ENCODE data around the gene AP1B1.

Gene AP1B1

DNA sequence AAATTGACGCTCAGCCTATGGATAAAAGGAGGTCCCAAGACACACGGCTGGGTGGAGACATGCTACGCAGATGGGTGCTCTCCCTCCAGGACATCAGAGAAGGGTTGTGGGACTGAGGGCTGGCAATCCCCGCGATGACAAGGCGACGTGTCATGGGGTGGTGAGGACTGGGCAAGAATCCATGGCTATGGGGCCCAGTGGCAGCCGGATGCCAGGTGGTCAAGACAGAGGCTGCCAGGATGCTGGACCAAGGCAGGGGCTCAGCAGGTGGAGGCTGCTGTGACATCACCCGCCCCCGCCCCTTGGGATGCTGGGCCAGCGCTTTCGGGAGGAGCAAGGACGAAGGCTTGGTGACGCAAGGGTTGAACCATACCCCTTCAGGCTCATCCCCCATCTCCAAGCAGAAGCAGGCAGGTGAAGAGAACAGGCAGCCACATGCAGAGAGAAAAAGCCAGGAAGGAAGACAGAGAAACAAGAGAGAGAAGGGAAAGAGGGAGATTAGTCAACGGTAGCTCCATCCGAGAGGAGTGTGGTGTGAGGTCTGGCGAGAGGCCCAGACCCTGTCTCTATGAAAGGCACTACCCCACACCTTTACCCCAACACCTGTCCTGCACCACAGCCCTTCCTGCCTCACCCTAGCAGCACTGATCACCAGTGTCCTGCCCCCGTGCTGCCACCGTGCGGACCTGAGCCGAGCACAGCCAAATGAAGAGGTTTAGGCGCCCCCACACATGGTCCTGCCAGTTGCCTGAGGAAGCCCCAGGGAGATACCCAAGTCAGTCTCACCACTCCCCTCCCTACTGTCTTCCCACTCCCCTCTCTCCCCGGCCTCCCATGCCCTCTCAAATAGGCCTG is 48.8 kb downstream of the AP1B1 start:
- no peaks in the 10 kb centered on the region for H3K4me1 ChIP-seq
- H3K36me3 ChIP-seq (replicated peaks) = peaks cover 60% of the 10 kb centered on the region
- in situ Hi-C loops (cut with MboI; ENCODE audit: low sequenced_read_pairs) = no loop called here
- no peak for DNase-seq (ENCODE audit: low spot score in 2 of 2)
- H3K4me3 ChIP-seq = no peak overlapping the region
- no peaks in the 10 kb centered on the region for H3K9me3 ChIP-seq
- no peaks in the 10 kb centered on the region for H3K27me3 ChIP-seq (ENCODE audit: low read depth)

DNA sequence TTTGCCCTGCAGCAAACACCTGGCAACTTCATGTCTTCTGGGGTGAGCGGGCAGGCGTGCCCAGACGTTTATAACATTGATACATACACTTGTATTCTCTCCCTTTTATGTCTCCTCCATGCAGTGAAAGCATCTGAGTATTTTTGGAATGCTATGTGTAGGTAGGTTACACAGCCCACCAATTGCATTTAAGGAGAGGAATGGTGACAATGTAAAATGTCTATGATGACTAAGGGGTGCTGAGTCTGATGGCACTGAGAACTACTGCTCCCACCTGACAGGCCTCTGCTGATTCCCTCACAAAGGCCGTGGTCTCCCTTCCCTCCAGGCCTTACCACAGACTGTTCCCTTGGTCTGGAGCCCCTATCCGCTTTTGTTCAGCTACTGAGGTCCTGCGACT is 50.0 kb downstream of the AP1B1 start:
- in situ Hi-C loops (cut with MboI; ENCODE audit: low sequenced_read_pairs) = no loop called here
- no peak for DNase-seq (ENCODE audit: low spot score in 2 of 2)
- Histone ChIP-seq H3K4me3 (no peak overlapping the region), H3K36me3 (replicated peaks) (peaks cover 62% of the 10 kb centered on the region), H3K9me3 (no peaks in the 10 kb centered on the region), H3K27me3 (ENCODE audit: low read depth) (no peaks in the 10 kb centered on the region), H3K4me1 (no peaks in the 10 kb centered on the region)

DNA sequence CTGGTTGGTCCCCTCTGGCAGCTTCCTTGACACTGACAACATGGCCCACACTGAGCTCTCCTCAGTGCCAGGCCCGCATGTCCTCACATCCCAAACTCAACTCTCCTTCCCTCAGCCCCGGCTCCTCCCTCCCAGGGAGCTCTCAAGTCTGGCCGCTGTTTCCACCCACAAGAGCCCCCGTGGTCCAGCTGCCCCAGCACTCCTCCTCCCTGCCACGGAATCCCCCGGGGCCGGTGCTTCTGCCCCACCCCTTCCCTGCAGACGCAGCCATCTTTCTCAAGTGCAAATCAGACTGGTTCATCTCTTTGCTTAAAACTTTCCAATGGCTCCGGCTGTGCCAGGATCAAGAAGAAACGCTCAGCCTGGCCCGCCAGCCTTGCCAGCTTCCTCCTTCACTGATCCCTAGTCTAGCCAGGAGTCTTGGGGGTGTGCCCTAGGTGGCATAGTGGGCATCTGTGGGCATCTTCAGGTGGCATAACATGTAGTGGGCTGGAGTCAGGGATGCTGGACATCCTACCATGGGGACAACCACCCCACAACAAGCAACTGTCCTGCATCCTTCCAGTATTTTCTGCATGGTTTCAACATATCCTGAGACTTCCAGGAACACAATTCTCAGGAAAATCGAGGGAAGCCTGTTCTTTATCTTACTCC is 50.6 kb downstream of the AP1B1 start:
- no peaks in the 10 kb centered on the region for H3K9me3 ChIP-seq
- no peaks in the 10 kb centered on the region for H3K4me1 ChIP-seq
- no peak for DNase-seq (ENCODE audit: low spot score in 2 of 2)
- peaks cover 62% of the 10 kb centered on the region for H3K36me3 ChIP-seq (replicated peaks)
- no peaks in the 10 kb centered on the region for H3K27me3 ChIP-seq (ENCODE audit: low read depth)
- H3K4me3 ChIP-seq = no peak overlapping the region
- in situ Hi-C loops (cut with MboI; ENCODE audit: low sequenced_read_pairs) = no loop called here

DNA sequence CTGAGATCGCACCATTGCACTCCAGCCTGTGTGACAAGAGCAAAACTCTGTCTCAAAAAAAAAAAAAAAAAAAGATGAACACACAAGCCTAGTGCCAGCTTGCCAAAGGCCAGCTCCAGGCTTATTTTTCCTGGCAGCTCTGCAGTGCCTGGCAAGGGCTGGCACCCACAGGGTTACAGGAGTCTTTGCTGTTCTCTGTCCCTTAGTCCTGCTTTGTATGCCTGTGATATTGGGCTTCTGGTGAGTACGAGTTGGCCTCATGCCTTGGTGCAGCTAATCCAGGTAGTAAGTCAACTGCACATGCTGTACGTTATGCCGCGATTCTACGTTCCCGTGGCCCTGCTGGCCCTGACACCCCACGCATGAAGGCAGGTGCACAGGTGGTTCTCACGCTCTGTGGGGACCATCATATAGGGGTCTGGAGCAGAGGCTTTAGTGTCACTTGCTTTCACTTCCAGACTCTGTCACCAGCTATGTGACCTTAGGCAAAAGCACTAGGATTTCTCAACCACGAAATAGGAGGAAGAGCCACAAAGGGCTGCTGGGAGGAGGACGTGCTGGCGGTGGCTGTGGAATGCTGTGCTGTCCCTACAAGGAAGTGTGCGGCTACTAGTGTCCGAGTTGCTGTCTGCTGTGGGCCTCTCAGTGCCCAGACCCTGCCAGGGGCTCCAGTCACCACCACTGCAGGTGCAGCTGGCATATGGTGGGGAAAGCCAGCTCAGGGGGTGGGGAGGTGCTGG is 51.4 kb downstream of the AP1B1 start:
- Histone ChIP-seq H3K27me3 (ENCODE audit: low read depth) (no peaks in the 10 kb centered on the region), H3K36me3 (replicated peaks) (peaks cover 55% of the 10 kb centered on the region), H3K4me1 (no peaks in the 10 kb centered on the region), H3K9me3 (no peaks in the 10 kb centered on the region), H3K4me3 (no peak overlapping the region)
- in situ Hi-C loops (cut with MboI; ENCODE audit: low sequenced_read_pairs) = no loop called here
- no peak for DNase-seq (ENCODE audit: low spot score in 2 of 2)

- Histone ChIP-seq H3K4me1 (no peaks in the 10 kb centered on the region), H3K9me3 (no peaks in the 10 kb centered on the region), H3K36me3 (replicated peaks) (peaks cover 45% of the 10 kb centered on the region), H3K4me3 (no peak overlapping the region), H3K27me3 (ENCODE audit: low read depth) (no peaks in the 10 kb centered on the region)
- no peak for DNase-seq (ENCODE audit: low spot score in 2 of 2)
- in situ Hi-C loops (cut with MboI; ENCODE audit: low sequenced_read_pairs) = no loop called here
Observed at GRCh38 chr22:29335656-29336055, 52.7 kb downstream of the AP1B1 start.

DNA sequence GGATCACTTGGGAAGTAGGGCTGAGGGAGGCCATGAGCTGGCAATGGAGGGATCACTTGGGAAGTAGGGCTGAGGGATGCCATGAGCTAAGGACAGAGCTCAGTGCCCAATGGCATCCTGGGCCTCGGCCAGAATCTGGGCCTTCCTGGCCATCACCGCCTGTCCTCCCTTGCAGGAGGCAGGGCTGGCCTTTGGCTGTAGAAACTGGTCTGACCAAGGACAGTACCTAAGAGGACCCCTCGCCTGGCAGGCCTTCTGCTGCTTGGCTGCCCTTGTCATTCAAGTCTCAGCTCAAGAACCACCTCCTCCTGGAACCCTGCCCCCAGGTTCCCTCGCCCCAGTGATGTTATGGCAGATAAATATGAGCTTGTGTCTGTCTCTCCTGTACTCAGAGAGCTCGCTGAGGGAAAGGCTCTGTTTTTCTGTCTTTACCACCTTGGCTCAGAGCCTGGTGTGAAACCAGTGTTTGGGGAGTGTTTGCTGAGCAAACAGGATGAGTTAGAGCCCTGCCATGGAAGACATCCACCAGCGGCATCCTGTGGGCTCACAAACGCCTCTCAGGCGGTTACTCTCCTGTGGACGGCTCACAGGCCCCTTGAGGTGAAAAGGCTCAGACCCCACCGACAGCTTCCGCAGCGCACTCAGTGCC is 53.5 kb downstream of the AP1B1 start:
- no peak for DNase-seq (ENCODE audit: low spot score in 2 of 2)
- no peaks in the 10 kb centered on the region for H3K9me3 ChIP-seq
- H3K27me3 ChIP-seq (ENCODE audit: low read depth) = no peaks in the 10 kb centered on the region
- in situ Hi-C loops (cut with MboI; ENCODE audit: low sequenced_read_pairs) = no loop called here
- no peaks in the 10 kb centered on the region for H3K4me1 ChIP-seq
- H3K36me3 ChIP-seq (replicated peaks) = peaks cover 41% of the 10 kb centered on the region
- H3K4me3 ChIP-seq = no peak overlapping the region

DNA sequence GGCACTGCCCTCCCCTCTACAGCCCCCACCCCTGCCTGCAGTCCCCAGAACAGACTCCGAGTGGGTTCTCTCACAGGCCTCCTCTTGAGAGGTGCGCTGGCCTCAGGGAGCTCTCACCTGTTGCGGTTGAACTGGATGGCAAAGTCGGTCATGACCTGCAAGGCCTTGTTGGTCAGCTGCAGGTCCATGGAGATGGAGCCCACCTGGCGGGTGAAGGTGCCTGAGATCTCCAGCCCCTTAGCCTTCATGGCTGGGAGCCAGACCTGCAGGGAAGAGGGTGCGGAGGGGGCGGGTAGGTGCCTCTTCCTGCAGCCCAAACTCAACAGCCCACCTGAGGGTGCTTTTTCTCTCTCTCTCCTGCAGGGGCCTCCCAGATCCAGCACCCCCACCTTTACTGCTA is 54.2 kb downstream of the AP1B1 start:
- Histone ChIP-seq H3K4me1 (no peaks in the 10 kb centered on the region), H3K27me3 (ENCODE audit: low read depth) (no peaks in the 10 kb centered on the region), H3K9me3 (no peaks in the 10 kb centered on the region), H3K36me3 (replicated peaks) (peaks cover 43% of the 10 kb centered on the region), H3K4me3 (no peak overlapping the region)
- DNase-seq (ENCODE audit: low spot score in 2 of 2) = no peak
- in situ Hi-C loops (cut with MboI; ENCODE audit: low sequenced_read_pairs) = no loop called here

DNA sequence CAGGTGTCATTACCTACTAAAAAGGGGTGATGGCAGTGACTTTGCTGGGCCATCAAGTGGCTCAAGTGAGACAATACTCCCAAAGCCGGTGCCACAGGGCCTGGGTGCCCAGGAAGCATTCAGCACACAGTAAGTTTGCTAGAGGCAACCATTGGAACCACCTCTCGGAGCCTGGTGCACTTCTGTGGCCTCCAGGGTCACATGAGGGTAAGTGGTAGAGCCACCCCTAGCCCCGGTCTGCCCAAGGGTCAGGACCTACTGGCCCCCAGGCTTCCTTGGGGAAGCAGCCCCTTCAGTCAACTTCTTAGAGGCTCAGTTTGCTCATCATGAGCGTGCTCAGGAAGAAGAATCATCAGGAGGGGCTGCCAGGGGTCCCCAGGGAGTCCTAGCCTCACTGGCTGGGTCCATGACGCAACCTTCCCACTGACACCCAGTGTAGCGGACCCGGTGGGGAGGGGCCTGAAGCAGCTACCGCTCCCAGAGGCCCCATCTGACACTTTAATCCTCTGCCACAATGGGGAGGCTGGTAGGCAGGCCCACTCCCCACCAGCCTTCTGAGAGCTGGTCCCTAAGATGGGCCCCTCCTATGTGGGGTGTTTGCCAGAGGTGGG is 55.4 kb downstream of the AP1B1 start:
- DNase-seq (ENCODE audit: low spot score in 2 of 2) = no peak
- in situ Hi-C loops (cut with MboI; ENCODE audit: low sequenced_read_pairs) = no loop called here
- Histone ChIP-seq H3K36me3 (replicated peaks) (peaks cover 38% of the 10 kb centered on the region), H3K4me3 (no peak overlapping the region), H3K27me3 (ENCODE audit: low read depth) (no peaks in the 10 kb centered on the region), H3K9me3 (no peaks in the 10 kb centered on the region), H3K4me1 (no peaks in the 10 kb centered on the region)

DNA sequence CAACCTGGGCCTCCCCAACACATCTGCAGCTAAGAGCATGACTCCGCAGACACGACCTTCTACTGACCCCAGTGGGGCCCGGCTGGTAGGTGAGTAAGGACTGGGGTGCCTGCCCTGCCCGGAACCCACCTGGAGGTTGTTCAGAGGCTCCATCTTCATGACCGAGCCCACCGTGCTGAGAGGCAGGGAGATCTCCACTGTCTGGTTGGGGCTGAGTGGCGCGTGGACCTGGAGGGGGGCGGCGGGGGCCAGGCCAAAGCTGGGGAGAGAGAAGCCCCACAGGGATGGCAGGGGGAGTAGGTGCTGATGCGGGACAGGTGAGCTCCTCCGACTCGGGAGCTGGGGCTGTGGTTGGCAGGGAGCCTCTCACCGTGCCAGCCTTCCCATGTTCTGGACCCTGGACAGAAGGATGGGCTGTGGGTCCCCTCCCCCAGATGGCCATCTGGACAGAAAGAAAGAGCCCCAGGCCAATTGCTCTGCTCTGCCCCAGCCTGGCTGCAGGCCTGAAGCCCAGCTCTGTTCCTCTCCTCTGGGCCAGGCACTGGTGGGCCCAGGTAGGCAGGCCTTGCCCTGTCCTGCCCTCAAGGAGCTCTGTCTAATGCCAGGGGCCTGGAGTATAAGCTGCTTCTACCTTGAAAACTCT is 56.6 kb downstream of the AP1B1 start:
- no peak overlapping the region for H3K4me3 ChIP-seq
- H3K4me1 ChIP-seq = no peaks in the 10 kb centered on the region
- H3K27me3 ChIP-seq (ENCODE audit: low read depth) = no peaks in the 10 kb centered on the region
- no peak for DNase-seq (ENCODE audit: low spot score in 2 of 2)
- no peaks in the 10 kb centered on the region for H3K9me3 ChIP-seq
- in situ Hi-C loops (cut with MboI; ENCODE audit: low sequenced_read_pairs) = no loop called here
- peaks cover 35% of the 10 kb centered on the region for H3K36me3 ChIP-seq (replicated peaks)

DNA sequence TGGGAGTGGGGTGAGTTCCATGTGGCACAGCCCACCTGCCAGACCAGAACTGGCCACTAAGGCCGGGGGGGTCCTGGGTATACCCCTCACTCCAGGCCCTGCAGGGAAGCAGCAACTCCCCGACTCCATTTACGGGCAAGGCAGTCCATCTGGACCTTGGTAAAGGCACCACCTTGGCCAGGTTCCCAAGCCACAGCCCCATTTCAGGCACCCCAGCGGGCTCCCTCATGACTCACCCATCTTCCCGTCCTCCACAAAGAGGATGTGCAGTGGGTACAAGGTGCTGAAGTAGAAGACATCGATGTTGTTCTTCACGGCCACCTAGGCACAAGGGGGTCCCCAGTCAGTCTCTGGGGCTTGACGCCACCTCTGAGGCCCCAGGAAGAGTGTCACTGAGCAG is 57.2 kb downstream of the AP1B1 start:
- in situ Hi-C loops (cut with MboI; ENCODE audit: low sequenced_read_pairs) = no loop called here
- H3K4me3 ChIP-seq = no peak overlapping the region
- peaks cover 33% of the 10 kb centered on the region for H3K36me3 ChIP-seq (replicated peaks)
- DNase-seq (ENCODE audit: low spot score in 2 of 2) = no peak
- H3K27me3 ChIP-seq (ENCODE audit: low read depth) = no peaks in the 10 kb centered on the region
- H3K9me3 ChIP-seq = no peaks in the 10 kb centered on the region
- H3K4me1 ChIP-seq = no peaks in the 10 kb centered on the region

DNA sequence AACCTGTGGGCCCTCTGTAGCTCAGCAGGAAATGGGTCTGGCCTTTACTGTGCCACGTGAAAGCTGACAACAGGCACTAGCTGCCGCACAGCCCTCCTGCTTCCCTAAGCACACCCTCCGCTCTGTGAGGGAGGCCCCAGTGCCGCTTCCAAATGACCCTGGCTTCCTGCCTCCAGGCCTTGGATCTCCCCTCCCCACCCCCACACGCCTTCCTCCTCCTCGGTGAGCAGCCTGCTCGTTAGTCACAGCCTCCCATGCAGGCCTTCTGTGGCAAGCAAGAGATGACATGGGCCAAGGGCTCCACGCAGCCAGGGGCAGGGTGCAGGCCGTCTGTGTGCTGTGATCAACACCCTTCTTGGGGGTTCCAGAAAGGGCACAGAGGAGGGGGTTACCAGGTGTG is 57.6 kb downstream of the AP1B1 start:
- H3K9me3 ChIP-seq = no peaks in the 10 kb centered on the region
- no peak for DNase-seq (ENCODE audit: low spot score in 2 of 2)
- in situ Hi-C loops (cut with MboI; ENCODE audit: low sequenced_read_pairs) = no loop called here
- no peaks in the 10 kb centered on the region for H3K4me1 ChIP-seq
- no peak overlapping the region for H3K4me3 ChIP-seq
- H3K27me3 ChIP-seq (ENCODE audit: low read depth) = no peaks in the 10 kb centered on the region
- peaks cover 30% of the 10 kb centered on the region for H3K36me3 ChIP-seq (replicated peaks)

DNA sequence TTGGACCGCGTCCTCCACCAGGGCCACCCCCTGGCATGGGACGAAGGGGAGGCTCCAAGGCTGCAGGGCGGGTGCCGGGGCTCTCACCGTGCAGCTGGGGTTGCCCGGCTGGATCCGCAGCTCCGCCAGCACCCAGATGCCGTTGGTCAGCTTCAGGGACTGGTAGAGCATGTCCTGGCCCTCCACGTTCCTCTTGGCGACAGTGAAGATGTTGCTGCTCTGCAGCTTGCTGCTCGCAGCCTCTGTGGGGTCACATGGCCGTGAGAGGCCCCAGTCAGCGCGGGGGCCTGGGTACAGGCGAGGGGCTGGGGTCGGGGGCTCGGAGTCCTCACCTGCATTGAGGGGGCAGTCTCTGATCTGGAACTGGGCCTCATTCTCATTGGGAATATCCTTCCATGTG is 58.1 kb downstream of the AP1B1 start:
- H3K4me1 ChIP-seq = no peaks in the 10 kb centered on the region
- no peaks in the 10 kb centered on the region for H3K9me3 ChIP-seq
- no peak overlapping the region for H3K4me3 ChIP-seq
- peaks cover 30% of the 10 kb centered on the region for H3K36me3 ChIP-seq (replicated peaks)
- no peaks in the 10 kb centered on the region for H3K27me3 ChIP-seq (ENCODE audit: low read depth)
- in situ Hi-C loops (cut with MboI; ENCODE audit: low sequenced_read_pairs) = no loop called here
- DNase-seq (ENCODE audit: low spot score in 2 of 2) = no peak

- Histone ChIP-seq H3K9me3 (no peaks in the 10 kb centered on the region), H3K4me3 (no peak overlapping the region), H3K4me1 (no peaks in the 10 kb centered on the region), H3K27me3 (ENCODE audit: low read depth) (no peaks in the 10 kb centered on the region), H3K36me3 (replicated peaks) (peaks cover 30% of the 10 kb centered on the region)
- in situ Hi-C loops (cut with MboI; ENCODE audit: low sequenced_read_pairs) = no loop called here
- DNase-seq (ENCODE audit: low spot score in 2 of 2) = no peak
Observed at GRCh38 chr22:29329581-29329980, 58.8 kb downstream of the AP1B1 start.

Measured in HAP-1 (cell line).